ENCODE data around the gene TRNP1. TPM values are rescaled to one million over a fixed set of nuclear protein-coding genes. Genes with fewer than 3 reads are reported as not detected.
"Not testable (repeated sequence)": the region's sequence is repeated elsewhere in the genome, so short reads cannot be mapped to it uniquely, and the experiment has no call there.

Gene TRNP1
- total RNA-seq, 1 experiment from 2014 or later, result 27.0 TPM

GRCh38 chr1:26972821-26973220 lies 20.7 kb upstream of the TRNP1 start:
- DNase-seq (ENCODE audit: low read depth), result no peak

- DNase-seq (ENCODE audit: low read depth), result no peak
Observed at GRCh38 chr1:26976621-26977510, 16.6 kb upstream of the TRNP1 start.

GRCh38 chr1:26978901-26979300 lies 14.6 kb upstream of the TRNP1 start:
- no peak for DNase-seq (ENCODE audit: low read depth)

- DNase-seq (ENCODE audit: low read depth), result no peak
Observed at GRCh38 chr1:26981146-26981846, 12.2 kb upstream of the TRNP1 start.

GRCh38 chr1:26983863-26984262 lies 9.6 kb upstream of the TRNP1 start:
- DNase-seq (ENCODE audit: low read depth), result no peak

- DNase-seq (ENCODE audit: low read depth), result no peak
Observed at GRCh38 chr1:26984291-26984690, 9.2 kb upstream of the TRNP1 start.

- DNase-seq (ENCODE audit: low read depth), result no peak
Observed at GRCh38 chr1:26986658-26987057, 6.8 kb upstream of the TRNP1 start.

- not testable (repeated sequence) for DNase-seq (ENCODE audit: low read depth)
Observed at GRCh38 chr1:26989403-26990109, 3.9 kb upstream of the TRNP1 start.

GRCh38 chr1:26991310-26992116 lies 2.0 kb upstream of the TRNP1 start:
- no peak for DNase-seq (ENCODE audit: low read depth)

- no peak for DNase-seq (ENCODE audit: low read depth)
Observed at GRCh38 chr1:26994020-26994786, 711 bp downstream of the TRNP1 start.

GRCh38 chr1:26994787-26995517 lies 1.5 kb downstream of the TRNP1 start:
- no peak for DNase-seq (ENCODE audit: low read depth)

GRCh38 chr1:26996024-26996423 lies 2.5 kb downstream of the TRNP1 start:
- DNase-seq (ENCODE audit: low read depth), result no peak

- no peak for DNase-seq (ENCODE audit: low read depth)
Observed at GRCh38 chr1:26996665-26997064, 3.2 kb downstream of the TRNP1 start.

- no peak for DNase-seq (ENCODE audit: low read depth)
Observed at GRCh38 chr1:26998429-26999300, 5.2 kb downstream of the TRNP1 start.

GRCh38 chr1:26999440-26999987 lies 6.0 kb downstream of the TRNP1 start:
- DNase-seq (ENCODE audit: low read depth), result peak; percentile 92

GRCh38 chr1:27000090-27000816 lies 6.8 kb downstream of the TRNP1 start:
- no peak for DNase-seq (ENCODE audit: low read depth)

- DNase-seq (ENCODE audit: low read depth), result no peak
Observed at GRCh38 chr1:27000817-27001460, 7.4 kb downstream of the TRNP1 start.

Measured in LHCN-M2 (cell line).